GM19239 (cell line): ENCODE data around the gene NFKBIL1.

Experiments used
- DNase-seq: peaks from one replicate; pipeline ENCODE4 v3.0.0; 2011; ENCODE audit warnings: low spot score; ENCODE audit not compliant: insufficient read length
- FAIRE-seq: peaks from 2 replicates; lab custom pipeline; 2011; peaks lifted over from hg19 to GRCh38; lab: Jason Lieb, UNC

NFKBIL1 gene

GRCh38 chr6:31558631-31559500 lies 11.5 kb downstream of the NFKBIL1 start:
- DNase-seq (no peak), FAIRE-seq (peak; percentile 91)

- FAIRE-seq (no peak), DNase-seq (no peak)
Observed at GRCh38 chr6:31559606-31559957, 12.2 kb downstream of the NFKBIL1 start.

- peak; percentile 51 for DNase-seq
Observed at GRCh38 chr6:31559958-31560696, 12.7 kb downstream of the NFKBIL1 start.

GRCh38 chr6:31560697-31561058 lies 13.3 kb downstream of the NFKBIL1 start:
- FAIRE-seq = no peak
- DNase-seq = no peak

More at GRCh38 chr6:31559958-31560696, 12.7 kb downstream of the NFKBIL1 start:
- FAIRE-seq = peak; percentile 98

GRCh38 chr6:31567531-31568370 lies 20.3 kb downstream of the NFKBIL1 start:
- FAIRE-seq (peak; percentile 84), DNase-seq (no peak)

GRCh38 chr6:31568537-31568961 lies 21.1 kb downstream of the NFKBIL1 start:
- DNase-seq (no peak), FAIRE-seq (peak; percentile 99)

- FAIRE-seq = no peak
- DNase-seq = no peak
Observed at GRCh38 chr6:31569861-31570536, 22.6 kb downstream of the NFKBIL1 start.

- FAIRE-seq = peak; percentile 99
- no peak for DNase-seq
Observed at GRCh38 chr6:31572041-31572911, 24.9 kb downstream of the NFKBIL1 start, which contains the start of gene LTA. TSS of gene LTA (plus strand) at chr6:31572289. CDS start at chr6:31572743, 454 bp downstream.

GRCh38 chr6:31573239-31574105 lies 26.1 kb downstream of the NFKBIL1 start:
- no peak for FAIRE-seq
- DNase-seq = no peak

- peak; percentile 18 for FAIRE-seq
- DNase-seq = no peak
Observed at GRCh38 chr6:31574106-31575061, 27.0 kb downstream of the NFKBIL1 start.

GRCh38 chr6:31575335-31575901 lies 28.0 kb downstream of the NFKBIL1 start, which contains the start of gene TNF:
TSS of gene TNF (plus strand) at chr6:31575565. CDS start at chr6:31575742, 177 bp downstream.
- peak; percentile 94 for FAIRE-seq
- DNase-seq = no peak

GRCh38 chr6:31575952-31576685 lies 28.7 kb downstream of the NFKBIL1 start:
- DNase-seq (no peak), FAIRE-seq (peak; percentile 68)

GRCh38 chr6:31576897-31577578 lies 29.6 kb downstream of the NFKBIL1 start:
- DNase-seq = no peak
- FAIRE-seq = peak; percentile 89

GRCh38 chr6:31577579-31577966 lies 30.2 kb downstream of the NFKBIL1 start:
- no peak for DNase-seq
- FAIRE-seq = no peak
